Parathyroid adenoma (tissue), 2 donors: ENCODE results near the gene MCAT.

Experiments
- H2AFZ ChIP-seq: fragments of 300-600 bp; sonication (generic); one replicate; pipeline ENCODE4 v1.7.0; 2017; ENCODE audit warnings: antibody characterized with exemption, mild to moderate bottlenecking
- H3K27ac ChIP-seq: fragments of 300-600 bp; sonication (generic); one replicate; pipeline ENCODE4 v1.7.0; 2017
- H3K27me3 ChIP-seq: fragments of 300-600 bp; sonication (generic); one replicate; pipeline ENCODE4 v1.7.0; 2017; ENCODE audit warnings: low read length; ENCODE audit not compliant: control insufficient read depth, insufficient read depth
- H3K36me3 ChIP-seq: fragments of 300-600 bp; sonication (generic); one replicate; pipeline ENCODE4 v1.7.0; 2017; ENCODE audit warnings: low read length; ENCODE audit not compliant: control insufficient read depth, insufficient read depth
- H3K4me1 ChIP-seq: fragments of 300-600 bp; sonication (generic); one replicate; pipeline ENCODE4 v1.7.0; 2017; ENCODE audit warnings: control low read depth
- H3K4me2 ChIP-seq: fragments of 300-600 bp; sonication (generic); one replicate; pipeline ENCODE4 v1.7.0; 2017; ENCODE audit warnings: low read length
- H3K4me3 ChIP-seq: fragments of 300-600 bp; sonication (generic); one replicate; pipeline ENCODE4 v1.7.0; 2017; ENCODE audit warnings: low read depth, low read length
- H3K79me2 ChIP-seq: fragments of 300-600 bp; sonication (generic); one replicate; pipeline ENCODE4 v1.7.0; 2017; ENCODE audit warnings: control low read depth
- H3K9ac ChIP-seq: fragments of 300-600 bp; sonication (generic); one replicate; pipeline ENCODE4 v1.7.0; 2017; ENCODE audit warnings: mild to moderate bottlenecking
- H3K9me3 ChIP-seq: fragments of 300-600 bp; sonication (generic); one replicate; pipeline ENCODE4 v1.7.0; 2017; ENCODE audit warnings: low read length; ENCODE audit not compliant: control insufficient read depth
- CTCF ChIP-seq: fragments of 300-600 bp; sonication (generic); IDR thresholded peaks from one replicate; pipeline ENCODE4 v1.7.0; 2017; ENCODE audit warnings: antibody characterized with exemption, mild to moderate bottlenecking
- donor health status: primary hyperparathyroidism.

MCAT gene

GRCh38 chr22:43163241-43163795, 20.1 kb upstream of the MCAT start:
- no peak for TF ChIP-seq CTCF
- Histone ChIP-seq H3K79me2 (no peaks in the 10 kb centered on the region), H3K4me2 (peak overlapping the region; percentile 6), H3K27me3 (no peaks in the 10 kb centered on the region), H3K9me3 (no peaks in the 10 kb centered on the region), H2AFZ (no peak overlapping the region), H3K27ac (no peak overlapping the region), H3K36me3 (no peaks in the 10 kb centered on the region), H3K4me3 (no peak overlapping the region), H3K9ac (no peak overlapping the region), H3K4me1 (no peaks in the 10 kb centered on the region)

- Histone ChIP-seq H3K4me3 (no peak overlapping the region), H3K9ac (no peak overlapping the region)
Measured at GRCh38 chr22:43162412-43163150, 19.4 kb upstream of the MCAT start.

GRCh38 chr22:43160497-43161126, 17.4 kb upstream of the MCAT start:
- Histone ChIP-seq H3K9me3 (no peaks in the 10 kb centered on the region), H3K4me1 (no peaks in the 10 kb centered on the region), H3K36me3 (no peaks in the 10 kb centered on the region), H3K4me3 (no peak overlapping the region), H2AFZ (no peak overlapping the region), H3K27me3 (no peaks in the 10 kb centered on the region), H3K79me2 (no peaks in the 10 kb centered on the region), H3K27ac (no peak overlapping the region), H3K9ac (no peak overlapping the region), H3K4me2 (no peak overlapping the region)
- no peak for TF ChIP-seq CTCF

More at GRCh38 chr22:43162412-43163150, 19.4 kb upstream of the MCAT start:
- Histone ChIP-seq H2AFZ (no peak overlapping the region), H3K27ac (no peak overlapping the region), H3K4me1 (no peaks in the 10 kb centered on the region), H3K79me2 (no peaks in the 10 kb centered on the region), H3K4me2 (no peak overlapping the region), H3K36me3 (no peaks in the 10 kb centered on the region), H3K27me3 (no peaks in the 10 kb centered on the region), H3K9me3 (no peaks in the 10 kb centered on the region)
- no peak for TF ChIP-seq CTCF

- Histone ChIP-seq H3K9me3 (no peaks in the 10 kb centered on the region), H3K27me3 (no peaks in the 10 kb centered on the region), H3K36me3 (no peaks in the 10 kb centered on the region), H3K4me1 (no peaks in the 10 kb centered on the region), H2AFZ (no peak overlapping the region), H3K4me3 (no peak overlapping the region), H3K9ac (no peak overlapping the region), H3K27ac (no peak overlapping the region), H3K79me2 (no peaks in the 10 kb centered on the region), H3K4me2 (no peak overlapping the region)
- no peak for TF ChIP-seq CTCF
Measured at GRCh38 chr22:43159484-43160178, 16.4 kb upstream of the MCAT start.
